Gastroesophageal sphincter (tissue), 3 donors: ENCODE data around the gene CYTH3.

Experiments used
- POLR2A ChIP-seq, 2 donors: fragments of 450-650 bp; IDR thresholded peaks; one replicate each; pipeline ENCODE4 v1.6.1; 2017; ENCODE audit warnings: antibody characterized with exemption in 2 of 2, mild to moderate bottlenecking in 2 of 2, moderate library complexity in 1 of 2
- POLR2AphosphoS5 ChIP-seq: sonication (generic); formaldehyde crosslinking; IDR thresholded peaks from one replicate; pipeline ENCODE4 v1.6.1; 2017; ENCODE audit warnings: antibody characterized with exemption
- TF ChIP-seq, protein P1 (sequence below), 4 experiments: fragments of 200-600 bp in 2 of 4; fragments of 450-650 bp in 2 of 4; sonication (generic) in 1 of 4; IDR thresholded peaks; one replicate each; pipeline ENCODE4 v1.5.1; 2017 to 2019; ENCODE audit warnings: antibody characterized with exemption in 4 of 4, mild to moderate bottlenecking in 2 of 4, moderate library complexity in 2 of 4

DNA sequence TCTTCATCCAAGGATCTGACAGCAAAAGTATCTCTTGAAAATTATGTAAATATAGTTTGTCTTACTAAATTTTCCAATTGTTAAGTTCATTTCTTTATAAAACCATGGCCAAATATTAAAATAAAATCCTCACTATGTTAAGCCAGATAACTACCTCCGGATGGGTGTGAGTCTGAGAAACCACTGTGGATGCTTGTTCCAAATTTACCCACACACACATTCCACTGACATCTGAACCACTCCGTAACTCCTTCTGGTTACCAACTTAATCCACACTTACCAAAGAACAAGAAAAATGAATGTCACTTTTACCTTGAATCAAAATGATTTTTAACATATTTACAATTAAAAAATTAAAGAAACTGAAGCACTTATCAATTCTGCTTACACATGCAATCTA, 19.7 kb downstream of the CYTH3 start:
- TF ChIP-seq, protein P1, sequence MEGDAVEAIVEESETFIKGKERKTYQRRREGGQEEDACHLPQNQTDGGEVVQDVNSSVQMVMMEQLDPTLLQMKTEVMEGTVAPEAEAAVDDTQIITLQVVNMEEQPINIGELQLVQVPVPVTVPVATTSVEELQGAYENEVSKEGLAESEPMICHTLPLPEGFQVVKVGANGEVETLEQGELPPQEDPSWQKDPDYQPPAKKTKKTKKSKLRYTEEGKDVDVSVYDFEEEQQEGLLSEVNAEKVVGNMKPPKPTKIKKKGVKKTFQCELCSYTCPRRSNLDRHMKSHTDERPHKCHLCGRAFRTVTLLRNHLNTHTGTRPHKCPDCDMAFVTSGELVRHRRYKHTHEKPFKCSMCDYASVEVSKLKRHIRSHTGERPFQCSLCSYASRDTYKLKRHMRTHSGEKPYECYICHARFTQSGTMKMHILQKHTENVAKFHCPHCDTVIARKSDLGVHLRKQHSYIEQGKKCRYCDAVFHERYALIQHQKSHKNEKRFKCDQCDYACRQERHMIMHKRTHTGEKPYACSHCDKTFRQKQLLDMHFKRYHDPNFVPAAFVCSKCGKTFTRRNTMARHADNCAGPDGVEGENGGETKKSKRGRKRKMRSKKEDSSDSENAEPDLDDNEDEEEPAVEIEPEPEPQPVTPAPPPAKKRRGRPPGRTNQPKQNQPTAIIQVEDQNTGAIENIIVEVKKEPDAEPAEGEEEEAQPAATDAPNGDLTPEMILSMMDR (IDR thresholded peaks at IDR 0.05) = no peak
- TF ChIP-seq POLR2AphosphoS5 (no peak), POLR2A (IDR thresholded peaks at IDR 0.05) (no peak)
